MCF 10A (cell line): ENCODE results near the gene MAN2C1. TPM values are rescaled to one million over a fixed set of nuclear protein-coding genes. Genes with fewer than 3 reads are reported as not detected.

Source experiments
- Bru-seq: library from RNA; stranded (reverse); fragments of 400-500 nt; gene quantifications from one replicate; lab custom pipeline; 2021; lab: Mats Ljungman, UMichigan
- BruChase-seq, 2 experiments: library from RNA; stranded (reverse); fragments of 400-500 nt; gene quantifications; one replicate each; lab custom pipeline; 2021; lab: Mats Ljungman, UMichigan
- BruUV-seq: library from RNA; stranded (reverse); fragments of 400-500 nt; replicated peaks from 2 replicates; lab custom pipeline; 2021; lab: Mats Ljungman, UMichigan
- CTCF ChIA-PET: fragments of 300-600 bp; sonication (Branson Sonifier 250); formaldehyde crosslinking; extraction: SDS; loops from one replicate; lab custom pipeline; 2021; ENCODE audit warnings: antibody characterized with exemption, inconsistent platforms; lab: Yijun Ruan, JAX
- POLR2A ChIA-PET: fragments of 300-600, 350-650 bp; sonication (Branson Sonifier 250); formaldehyde crosslinking; extraction: SDS; loops from one replicate; lab custom pipeline; 2020; ENCODE audit warnings: antibody characterized with exemption, inconsistent platforms; lab: Yijun Ruan, JAX
- DNase-seq: peaks from one replicate; pipeline ENCODE4 v3.0.0-alpha.2; 2018; ENCODE audit not compliant: unreplicated experiment
- H3K27ac Mint-ChIP-seq: one replicate; pipeline ENCODE4 v1.8.0; 2022; ENCODE audit warnings: mild to moderate bottlenecking, low read depth, mixed read lengths; ENCODE audit not compliant: unreplicated experiment
- H3K27me3 Mint-ChIP-seq: one replicate; pipeline ENCODE4 v1.8.0; 2022; ENCODE audit warnings: mixed read lengths; ENCODE audit not compliant: insufficient read depth, unreplicated experiment
- H3K36me3 Mint-ChIP-seq: one replicate; pipeline ENCODE4 v1.8.0; 2022; ENCODE audit warnings: mild to moderate bottlenecking, moderate library complexity, mixed read lengths; ENCODE audit not compliant: insufficient read depth, unreplicated experiment
- H3K4me1 Mint-ChIP-seq: one replicate; pipeline ENCODE4 v1.8.0; 2022; ENCODE audit warnings: mixed read lengths; ENCODE audit not compliant: insufficient read depth, unreplicated experiment
- H3K4me3 Mint-ChIP-seq: one replicate; pipeline ENCODE4 v1.8.0; 2022; ENCODE audit warnings: mild to moderate bottlenecking, moderate library complexity, mixed read lengths; ENCODE audit not compliant: unreplicated experiment
- H3K9me3 Mint-ChIP-seq: one replicate; pipeline ENCODE4 v1.8.0; 2022; ENCODE audit warnings: mixed read lengths; ENCODE audit not compliant: unreplicated experiment
- CTCF ChIP-seq: fragments of 200-600 bp; IDR thresholded peaks from one replicate; pipeline ENCODE4 v1.8.0; 2022; ENCODE audit warnings: antibody characterized with exemption, mild to moderate bottlenecking; ENCODE audit not compliant: unreplicated experiment
- intact Hi-C: fragments of 100-400 bp; cut with micrococcal nuclease; formaldehyde crosslinking; loops from 2 replicates; pipeline ENCODE4 v1.14.1; 2022
- long read RNA-seq: library from polyadenylated mRNA; stranded (forward); transcript quantifications from one replicate; pipeline ENCODE4 v2.0.0, GENCODE V29; 2022
- total RNA-seq: library from RNA; stranded (reverse); gene quantifications from 2 replicates; pipeline ENCODE4 v1.2.3, GENCODE V29; 2022

Gene MAN2C1
- total RNA-seq (163 and 165 TPM in 2 replicates), Bru-seq, nascent RNA (percentile 77 among the genes with signal in this experiment), BruChase-seq, experiment 1, labeled RNA remaining after a 6-hour chase (percentile 87 among the genes with signal in this experiment), BruChase-seq, experiment 2, labeled RNA remaining after a 2-hour chase (percentile 75 among the genes with signal in this experiment)
- long read RNA-seq, transcript MAN2C1-201 (26 exons, 3,284 nt), result major isoform, 32 of 111 reads
- long read RNA-seq, transcript MAN2C1-242 (26 exons, 3,177 nt), result minor isoform, 7 of 111 reads
- long read RNA-seq, partial matches to known transcripts, result 23 of 111 reads
- long read RNA-seq, other reads (novel, unspliced or antisense), result 49 of 111 reads

DNA sequence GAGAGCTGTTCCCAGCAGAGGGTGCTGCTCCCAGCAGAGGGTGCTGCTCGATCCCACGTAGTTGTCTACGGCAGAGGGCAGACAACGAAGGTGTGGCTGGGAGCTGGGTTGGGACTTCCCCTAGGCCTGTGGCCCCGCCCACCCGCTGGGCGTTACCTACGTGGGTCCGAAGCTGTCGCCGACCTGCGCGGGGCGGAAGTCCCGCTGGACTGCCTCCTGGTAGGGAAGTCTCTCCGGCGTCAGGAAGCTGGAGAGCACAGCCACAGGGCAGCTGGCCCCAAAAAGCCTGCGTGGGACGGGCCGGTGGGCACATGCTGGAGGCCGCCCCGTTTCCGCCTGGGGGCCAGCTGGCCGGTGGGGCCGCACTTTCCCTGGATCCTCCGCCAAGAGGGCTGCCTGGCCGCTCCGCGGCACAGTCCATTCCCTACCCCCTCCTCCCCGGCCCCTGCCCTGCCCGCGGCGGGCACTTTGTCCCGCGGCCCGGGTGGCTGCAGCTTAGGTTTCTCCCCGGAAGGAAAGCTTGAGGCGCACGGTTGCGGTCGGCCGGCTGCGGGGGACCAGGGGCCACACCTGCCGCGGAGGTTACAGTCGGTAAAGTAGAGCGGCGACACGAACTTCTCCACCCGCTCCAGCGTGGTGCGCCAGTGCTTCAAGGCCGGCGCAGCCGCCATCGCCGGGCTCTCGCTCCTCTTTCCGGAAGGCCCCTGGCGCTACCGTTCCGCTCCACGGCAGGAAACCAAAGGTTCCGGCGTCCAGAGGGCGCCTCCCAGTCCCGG, at the start of gene MAN2C1:
MAN2C1 (minus strand) TSS at position 695 of the 776 bp plus-strand sequence; CDS start at position 671, 24 bp downstream.
- ChIA-PET CTCF (interaction anchor here (0.6 to 2.3 kb wide), 33 partner anchors 8 to 1650 kb away, joined by 3 to 23 read pairs (median 4); partner anchors contain the start of genes IMP3 and SNX33), POLR2A (interaction anchor here (0.5 to 7.5 kb wide), 45 partner anchors 9 to 1667 kb away, joined by 3 to 245 read pairs (median 4); partner anchors contain the start of genes C15orf39, CLK3, COMMD4 and IMP3)
- Mint-ChIP-seq H3K4me1 (peaks cover 8% of the 10 kb centered on the region), H3K27ac (peak within 1 kb of the TSS; percentile 96), H3K36me3 (peaks cover 73% of the 10 kb centered on the region), H3K9me3 (no peaks in the 10 kb centered on the region), H3K4me3 (peak within 1 kb of the TSS; percentile 91), H3K27me3 (no peaks in the 10 kb centered on the region)
- peak; percentile 64 for TF ChIP-seq CTCF
- no TSS peak for BruUV-seq
- intact Hi-C loops, result loop anchor here (1.0 to 5.0 kb wide), 7 partner anchors 87 to 339 kb away; partner anchors contain the start of gene PTPN9
- peak; percentile 97 for DNase-seq

DNA sequence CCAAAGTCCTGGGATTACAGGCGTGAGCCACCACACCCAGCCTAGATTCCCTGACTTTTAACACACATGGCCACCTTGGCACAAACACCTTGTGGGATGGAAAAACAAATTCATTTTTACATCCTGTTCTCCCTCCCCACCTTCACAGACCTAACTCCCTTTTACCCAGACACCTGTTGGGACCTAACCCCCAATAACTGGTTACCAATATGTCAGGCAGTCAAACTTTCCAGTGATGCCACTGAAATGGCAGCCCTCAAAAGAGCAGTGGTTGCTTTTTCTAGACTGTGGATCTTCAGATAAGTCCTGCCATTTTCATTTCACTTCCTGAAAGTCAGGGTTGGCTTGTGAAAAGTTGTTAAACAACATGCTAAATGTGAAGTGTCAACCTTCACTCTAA, 48.2 kb upstream of the MAN2C1 start:
- DNase-seq, result no peak
- ChIA-PET CTCF (interaction anchor here (0.6 kb wide), 1 partner anchor 785 kb away, joined by 3 read pairs; no protein-coding TSS in a partner anchor), POLR2A (interaction anchor here (1.4 to 1.9 kb wide), 2 partner anchors 9 to 14 kb away, joined by 3 to 4 read pairs; no protein-coding TSS in a partner anchor)
- H3K4me3 Mint-ChIP-seq, result no peak overlapping the region
- no peaks in the 10 kb centered on the region for H3K9me3 Mint-ChIP-seq
- intact Hi-C loops, result no loop called here
- no peak overlapping the region for H3K27ac Mint-ChIP-seq
- H3K4me1 Mint-ChIP-seq, result no peaks in the 10 kb centered on the region
- peaks cover 81% of the 10 kb centered on the region for H3K36me3 Mint-ChIP-seq
- no TSS peak for BruUV-seq
- TF ChIP-seq CTCF, result no peak
- no peaks in the 10 kb centered on the region for H3K27me3 Mint-ChIP-seq

GRCh38 chr15:75410196-75410595, 41.8 kb upstream of the MAN2C1 start:
- no peaks in the 10 kb centered on the region for H3K27me3 Mint-ChIP-seq
- ChIA-PET CTCF (interaction anchor here (2.0 kb wide), 1 partner anchor 11 kb away, joined by 5 read pairs; no protein-coding TSS in a partner anchor), POLR2A (interaction anchor here (0.7 kb wide), 1 partner anchor 42 kb away, joined by 4 read pairs; no protein-coding TSS in a partner anchor)
- no peak for TF ChIP-seq CTCF
- BruUV-seq, result no TSS peak
- no peak overlapping the region for H3K4me3 Mint-ChIP-seq
- no peaks in the 10 kb centered on the region for H3K4me1 Mint-ChIP-seq
- peaks cover 98% of the 10 kb centered on the region for H3K36me3 Mint-ChIP-seq
- intact Hi-C loops, result no loop called here
- no peak overlapping the region for H3K27ac Mint-ChIP-seq
- no peak for DNase-seq
- no peaks in the 10 kb centered on the region for H3K9me3 Mint-ChIP-seq
